Amygdala (tissue), 56 donors: ENCODE measurements around the gene MAP2K4.
"Not testable (repeated sequence)": the region's sequence is repeated elsewhere in the genome, so short reads cannot be mapped to it uniquely, and the experiment has no call there.

Experiments used
- DNase-seq, 56 donors: peaks; one replicate each; lab custom pipeline; 2025; lab: John Stamatoyannopoulos, UW

The MAP2K4 gene

GRCh38 chr17:12136243-12136642, 115.6 kb downstream of the MAP2K4 start:
- DNase-seq = no peak

GRCh38 chr17:12136646-12137045, 116.0 kb downstream of the MAP2K4 start:
- DNase-seq = no peak

- DNase-seq = no peak
These were observed 117.2 kb downstream of the MAP2K4 start for GRCh38 chr17:12137859-12138258.

- DNase-seq = no peak
These were observed 120.0 kb downstream of the MAP2K4 start for GRCh38 chr17:12140685-12141084.

GRCh38 chr17:12162187-12162586, 141.5 kb downstream of the MAP2K4 start:
- not testable (repeated sequence) for DNase-seq

- DNase-seq = no peak
These were observed 143.4 kb downstream of the MAP2K4 start for GRCh38 chr17:12164085-12164484.

GRCh38 chr17:12178644-12179330, 158.1 kb downstream of the MAP2K4 start:
- no peak for DNase-seq

- peak in 7 of 56 donors; percentile 0 to 44 (median 3) for DNase-seq
These were observed 160.1 kb downstream of the MAP2K4 start for GRCh38 chr17:12180644-12181261.

GRCh38 chr17:12187658-12188057, 167.0 kb downstream of the MAP2K4 start:
- DNase-seq = no peak

GRCh38 chr17:12193144-12193735, 172.6 kb downstream of the MAP2K4 start:
- no peak for DNase-seq
